Measurements from ENCODE around the gene IGLL5.
"Not testable (repeated sequence)": the region's sequence is repeated elsewhere in the genome, so short reads cannot be mapped to it uniquely, and the experiment has no call there.

Gene IGLL5

DNA sequence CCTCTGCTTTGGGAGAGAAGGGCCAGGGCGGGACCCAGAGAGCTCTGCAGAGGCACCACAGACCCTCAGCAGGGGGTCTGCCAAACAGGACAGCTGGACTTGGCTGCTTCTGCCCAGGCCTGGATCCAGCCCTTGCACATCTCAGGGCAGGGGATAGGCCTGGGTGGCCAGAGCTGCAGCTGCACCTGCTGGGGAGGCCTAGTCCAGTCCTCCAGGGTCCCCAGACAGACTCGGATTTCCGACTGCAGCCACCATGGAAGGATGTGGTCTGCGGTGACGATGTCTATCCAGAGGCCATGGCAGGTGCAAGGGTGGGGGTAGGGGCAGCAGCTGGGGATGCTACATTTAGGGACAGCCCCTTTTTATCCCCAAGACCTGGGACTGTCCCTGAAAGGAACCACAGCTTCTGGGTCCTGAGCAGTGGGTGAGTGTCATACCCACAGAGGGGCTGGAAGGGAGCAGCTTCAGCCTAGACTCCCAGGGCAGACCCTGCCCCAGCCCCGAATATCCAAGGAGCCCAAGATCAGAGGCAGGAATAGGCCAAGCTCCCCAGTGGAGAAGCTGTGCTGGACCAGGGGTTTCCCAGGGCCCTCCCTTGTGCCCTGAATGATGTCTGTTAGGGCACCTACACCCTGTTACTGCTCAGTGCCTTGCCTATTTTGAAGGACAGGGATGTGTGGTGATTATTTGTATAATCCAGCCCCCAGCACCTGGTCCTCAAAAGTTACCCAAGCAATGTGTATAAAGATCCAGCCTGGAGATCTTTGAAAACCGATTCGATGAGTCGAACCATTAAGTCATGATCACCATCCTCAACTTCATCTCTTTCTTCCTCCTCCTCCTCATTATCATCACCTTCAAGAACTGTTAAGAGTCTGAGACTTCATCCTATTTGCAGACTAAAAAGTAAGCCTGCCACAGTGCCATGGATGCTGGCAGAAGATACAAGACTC, 2.5 kb upstream of the IGLL5 start:
- no peak for DNase-seq

GRCh38 chr22:22886546-22886945, 1.1 kb upstream of the IGLL5 start:
- no peak for DNase-seq

GRCh38 chr22:22888571-22889353, 1.1 kb downstream of the IGLL5 start:
- no peak for DNase-seq

DNA sequence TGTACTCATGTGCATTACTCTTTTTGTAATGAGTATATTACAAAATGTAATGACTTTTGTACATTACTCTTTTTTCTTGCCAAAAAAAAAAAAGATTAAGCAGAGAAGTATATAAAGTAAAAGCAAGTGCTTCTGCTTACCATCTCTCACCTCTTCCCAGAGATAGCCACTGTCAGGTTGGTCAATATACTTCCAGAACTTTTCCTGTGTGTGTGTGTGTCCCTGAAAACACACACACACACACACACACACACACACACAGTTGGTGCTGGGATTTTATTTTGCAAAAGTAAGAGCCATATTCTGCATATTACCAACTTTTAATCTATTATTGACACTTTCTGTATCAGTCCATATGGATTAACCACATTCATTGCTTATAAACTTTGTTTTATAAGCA, 2.5 kb downstream of the IGLL5 start:
- no peak for DNase-seq

- no peak for DNase-seq
These were observed 3.6 kb downstream of the IGLL5 start for GRCh38 chr22:22891139-22891621.

DNA sequence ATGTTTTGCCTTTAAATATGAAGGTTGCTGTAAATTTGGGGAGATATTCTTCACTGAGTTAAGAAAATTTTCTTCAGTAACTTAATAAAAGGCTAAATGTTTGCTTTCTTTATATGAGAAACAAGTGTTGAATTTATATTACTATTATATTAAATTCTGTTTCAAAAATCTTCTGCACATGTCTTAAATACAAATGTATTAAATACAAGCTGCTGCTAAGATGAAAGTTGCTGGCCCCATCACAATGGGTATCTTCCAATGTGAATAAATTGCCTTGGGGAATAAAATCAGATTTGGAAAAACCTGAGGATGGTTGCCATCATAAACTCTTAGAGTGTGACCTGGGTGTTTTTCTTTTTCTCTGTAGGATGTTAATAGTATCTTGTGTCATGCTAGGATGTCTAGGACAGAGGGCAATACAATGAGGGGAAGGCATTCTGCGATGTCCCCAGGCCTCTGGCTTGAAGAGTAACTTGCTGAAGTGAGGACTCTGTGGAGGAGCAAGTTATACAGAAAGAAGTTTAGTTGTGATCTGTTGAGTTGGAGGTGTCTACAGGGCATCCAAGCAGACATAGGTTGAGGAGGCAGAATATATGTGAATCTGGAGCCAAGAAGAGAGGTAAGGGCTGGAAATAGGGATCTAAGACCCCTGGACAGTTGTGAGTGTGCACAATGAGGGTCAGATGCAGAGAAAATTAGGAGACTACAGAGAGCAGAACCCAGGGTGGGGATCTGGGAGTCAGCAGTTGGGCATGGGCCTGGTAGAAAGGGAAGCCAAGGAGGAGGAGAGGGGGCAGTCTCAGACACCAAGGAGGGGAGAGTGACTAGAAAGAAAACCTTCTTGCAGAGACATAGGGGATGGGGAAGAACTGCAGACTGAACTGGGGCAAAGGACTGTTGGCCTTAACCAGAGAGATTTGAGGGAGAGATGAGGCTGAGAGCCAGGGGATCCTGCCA, 4.8 kb downstream of the IGLL5 start:
- DNase-seq = no peak

DNA sequence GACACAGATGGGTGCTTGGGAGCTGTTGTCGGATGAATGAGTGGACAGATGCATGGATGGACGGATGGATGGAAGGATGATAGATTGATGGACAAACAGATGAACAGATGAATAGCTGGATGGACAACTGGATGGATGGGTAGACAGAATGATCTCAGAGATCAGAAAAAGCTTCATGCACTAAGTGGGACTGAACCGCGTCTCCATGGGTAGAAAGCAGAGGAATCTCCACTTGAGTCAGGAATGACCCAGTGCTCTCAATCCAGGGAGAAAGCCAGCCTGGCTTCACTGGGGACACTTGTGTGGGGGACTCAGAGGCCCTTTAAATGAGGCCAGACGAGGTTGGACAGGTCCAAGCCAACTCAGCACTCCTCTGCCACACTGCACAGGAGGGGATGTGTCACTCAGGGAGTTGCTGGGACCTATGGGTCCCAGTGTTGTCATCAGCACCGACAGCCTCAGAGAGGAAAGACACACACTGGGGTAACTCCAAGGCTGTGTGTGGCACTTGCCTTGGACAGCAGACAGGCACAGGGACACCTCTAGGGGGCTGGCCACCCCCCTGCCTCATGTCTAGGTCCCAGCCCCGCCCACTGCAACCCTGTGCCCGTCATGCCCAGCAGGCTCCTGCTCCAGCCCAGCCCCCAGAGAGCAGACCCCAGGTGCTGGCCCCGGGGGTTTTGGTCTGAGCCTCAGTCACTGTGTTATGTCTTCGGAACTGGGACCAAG, 5.6 kb downstream of the IGLL5 start:
- DNase-seq = no peak

- DNase-seq = no peak
These were observed 6.5 kb downstream of the IGLL5 start for GRCh38 chr22:22893891-22894739.

GRCh38 chr22:22894740-22895731, 7.4 kb downstream of the IGLL5 start:
- DNase-seq = no peak

GRCh38 chr22:22895776-22896445, 8.3 kb downstream of the IGLL5 start:
- no peak for DNase-seq

- no peak for DNase-seq
These were observed 9.0 kb downstream of the IGLL5 start for GRCh38 chr22:22896601-22897000.

GRCh38 chr22:22897091-22897490, 9.5 kb downstream of the IGLL5 start:
- no peak for DNase-seq

- DNase-seq = no peak
These were observed 10.3 kb downstream of the IGLL5 start for GRCh38 chr22:22897947-22898346.

- DNase-seq = not testable (repeated sequence)
These were observed 10.9 kb downstream of the IGLL5 start for GRCh38 chr22:22898411-22898950.

DNA sequence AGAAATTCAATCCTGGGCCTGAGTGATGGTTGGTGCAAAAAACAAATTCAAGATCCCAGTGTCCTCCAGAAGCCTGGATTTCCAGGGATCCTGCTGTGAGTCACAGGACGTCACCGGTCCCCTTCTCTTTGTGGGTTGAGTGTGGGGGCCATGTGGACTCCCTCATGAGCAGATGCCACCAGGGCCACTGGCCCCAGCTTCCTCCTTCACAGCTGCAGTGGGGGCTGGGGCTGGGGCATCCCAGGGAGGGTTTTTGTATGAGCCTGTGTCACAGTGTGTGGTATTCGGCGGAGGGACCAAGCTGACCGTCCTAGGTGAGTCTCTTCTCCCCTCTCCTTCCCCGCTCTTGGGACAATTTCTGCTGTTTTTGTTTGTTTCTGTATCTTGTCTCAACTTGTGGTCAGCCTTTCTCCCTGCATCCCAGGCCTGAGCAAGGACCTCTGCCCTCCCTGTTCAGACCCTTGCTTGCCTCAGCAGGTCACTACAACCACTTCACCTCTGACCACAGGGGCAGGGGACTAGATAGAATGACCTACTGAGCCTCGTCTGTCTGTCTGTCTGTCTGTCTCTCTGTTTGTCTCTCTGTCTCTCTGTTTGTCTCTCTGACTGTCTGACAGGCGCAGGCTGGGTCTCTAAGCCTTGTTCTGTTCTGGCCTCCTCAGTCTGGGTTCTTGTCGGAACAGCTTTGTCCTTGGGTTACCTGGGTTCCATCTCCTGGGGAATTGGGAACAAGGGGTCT, 11.9 kb downstream of the IGLL5 start:
- not testable (repeated sequence) for DNase-seq

GRCh38 chr22:22900527-22901205, 13.1 kb downstream of the IGLL5 start:
- not testable (repeated sequence) for DNase-seq

DNA sequence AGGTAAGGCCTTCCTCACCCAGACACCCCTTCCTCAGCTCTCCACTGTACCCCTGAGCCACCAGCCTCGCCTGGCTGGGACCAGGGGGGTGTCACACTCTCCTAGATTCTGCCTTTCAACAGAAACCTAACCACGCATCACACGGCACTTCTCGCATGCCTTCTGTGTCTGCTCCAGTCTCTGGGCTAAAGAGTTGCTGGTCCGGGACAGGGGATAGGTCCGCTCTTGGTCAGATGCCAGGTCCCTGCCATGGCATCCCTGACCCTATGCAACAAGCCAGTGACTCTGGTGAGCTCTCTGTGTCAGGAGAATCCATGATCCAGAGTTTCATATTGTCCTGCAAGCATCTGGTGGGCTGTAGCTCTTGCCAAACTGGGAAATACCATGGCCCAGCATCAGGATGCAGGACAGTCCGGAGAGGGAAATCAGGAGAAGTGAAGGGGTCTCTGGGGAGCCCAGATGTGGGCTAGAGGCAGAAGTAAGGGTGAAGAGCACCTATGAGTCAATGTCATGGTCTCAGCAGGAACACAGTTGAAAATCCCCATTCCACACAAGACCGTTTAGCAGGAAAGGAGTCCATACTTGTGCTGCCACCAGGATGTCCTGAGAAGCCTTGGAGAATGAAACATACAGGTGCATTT, 14.1 kb downstream of the IGLL5 start:
- no peak for DNase-seq

All from NCI-H1930 (cell line).